GM13976 (cell line): ENCODE results near the gene LRIG1.

Source experiments
- DNase-seq: peaks from one replicate; pipeline ENCODE4 v3.0.0; 2012; ENCODE audit warnings: low spot score
- CTCF ChIP-seq: IDR thresholded peaks from 2 replicates; pipeline ENCODE4 v1.5.1; 2012; ENCODE audit warnings: borderline replicate concordance, mild to moderate bottlenecking; ENCODE audit not compliant: insufficient read depth; ENCODE audit errors: extremely low read depth, missing control alignments, control extremely low read depth
- in situ Hi-C: fragments of 300-500 bp; cut with MboI; formaldehyde crosslinking; loops from one replicate; pipeline ENCODE4 v1.12.0; 2022; ENCODE audit warnings: low sequenced_read_pairs, mixed read lengths, inconsistent platforms; ENCODE audit not compliant: unreplicated experiment

Gene LRIG1

GRCh38 chr3:66475386-66476020 lies 25.3 kb downstream of the LRIG1 start:
- TF ChIP-seq CTCF: no peak
- no peak for DNase-seq
- in situ Hi-C loops: no loop called here

- no peak for TF ChIP-seq CTCF
- in situ Hi-C loops: no loop called here
- DNase-seq: no peak
Observed at GRCh38 chr3:66473692-66474091, 27.1 kb downstream of the LRIG1 start.

- in situ Hi-C loops: no loop called here
- DNase-seq: no peak
- no peak for TF ChIP-seq CTCF
Observed at GRCh38 chr3:66473181-66473580, 27.6 kb downstream of the LRIG1 start.

- TF ChIP-seq CTCF: no peak
- in situ Hi-C loops: no loop called here
- DNase-seq: peak; percentile 65
Observed at GRCh38 chr3:66472313-66473134, 28.3 kb downstream of the LRIG1 start.

GRCh38 chr3:66470956-66471686 lies 29.7 kb downstream of the LRIG1 start:
- in situ Hi-C loops: no loop called here
- no peak for TF ChIP-seq CTCF
- DNase-seq: no peak

- no peak for TF ChIP-seq CTCF
- in situ Hi-C loops: no loop called here
Observed at GRCh38 chr3:66470285-66470684, 30.5 kb downstream of the LRIG1 start.

More at GRCh38 chr3:66470285-66470684, 30.5 kb downstream of the LRIG1 start:
- DNase-seq: no peak
